Right renal pelvis (tissue), 4 donors: Measurements from ENCODE around the gene PRKD1. TPM values are rescaled to one million over a fixed set of nuclear protein-coding genes. Genes with fewer than 3 reads are reported as not detected.
"Not testable (repeated sequence)": the region's sequence is repeated elsewhere in the genome, so short reads cannot be mapped to it uniquely, and the experiment has no call there.

ENCODE experiments used
- DNase-seq, 4 donors: peaks; one replicate each; pipeline ENCODE4 v3.0.0-alpha.2; 2013; ENCODE audit warnings: low read depth in 4 of 4, low spot score in 3 of 4, missing footprints in 1 of 4
- polyA plus RNA-seq, 4 donors: library from polyadenylated mRNA; unstranded; fragments of 120-200 nt; gene quantifications; one replicate each; pipeline ENCODE4 v1.2.1, GENCODE V29; 2013; ENCODE audit not compliant: insufficient read length in 4 of 4

The PRKD1 gene
- polyA plus RNA-seq, 4 donors, result 29.6 to 33.4 (median 29.8) TPM

DNA sequence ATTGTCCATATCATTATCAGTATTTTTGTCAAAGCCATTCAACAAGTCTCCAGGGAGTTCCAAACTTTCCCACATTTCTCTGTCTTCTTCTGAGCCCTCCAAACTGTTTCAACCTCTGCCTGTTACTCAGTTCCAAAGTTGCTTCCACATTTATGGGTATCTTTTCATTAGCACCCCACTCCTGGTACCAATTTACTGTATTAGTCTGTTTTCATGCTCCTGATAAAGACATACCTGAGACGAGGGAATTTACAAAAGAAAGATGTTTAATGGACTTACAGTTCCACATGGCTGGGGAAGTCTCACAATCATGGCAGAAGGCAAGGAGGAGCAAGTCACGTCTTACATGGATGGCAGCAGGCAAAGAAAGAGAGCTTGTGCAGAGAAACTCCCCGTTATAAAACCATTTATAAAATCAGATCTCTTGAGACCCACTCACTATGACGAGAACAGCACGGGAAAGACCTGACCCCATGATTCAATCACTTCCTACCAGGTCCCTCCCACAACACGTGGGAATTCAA lies 87.2 kb downstream of the PRKD1 start:
- not testable (repeated sequence) for DNase-seq

DNA sequence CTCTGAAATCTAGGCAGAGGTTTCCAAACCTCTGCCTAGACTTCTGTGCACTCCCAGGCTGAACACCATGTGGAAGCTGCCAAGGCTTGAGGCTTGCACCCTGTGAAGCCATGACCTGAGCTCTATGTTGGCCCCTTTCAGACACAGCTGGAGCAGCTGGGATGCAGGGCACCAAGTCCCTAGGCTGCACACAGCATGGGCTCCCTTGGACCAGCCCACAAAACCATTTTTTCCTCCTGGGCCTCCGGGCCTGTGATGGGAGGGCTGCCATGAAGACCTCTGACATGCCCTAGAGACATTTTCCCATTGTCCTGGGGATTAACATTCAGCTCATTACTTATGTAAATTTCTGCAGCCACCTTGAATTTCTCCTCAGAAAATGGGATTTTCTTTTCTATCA lies 88.0 kb downstream of the PRKD1 start:
- DNase-seq, result not testable (repeated sequence)

DNA sequence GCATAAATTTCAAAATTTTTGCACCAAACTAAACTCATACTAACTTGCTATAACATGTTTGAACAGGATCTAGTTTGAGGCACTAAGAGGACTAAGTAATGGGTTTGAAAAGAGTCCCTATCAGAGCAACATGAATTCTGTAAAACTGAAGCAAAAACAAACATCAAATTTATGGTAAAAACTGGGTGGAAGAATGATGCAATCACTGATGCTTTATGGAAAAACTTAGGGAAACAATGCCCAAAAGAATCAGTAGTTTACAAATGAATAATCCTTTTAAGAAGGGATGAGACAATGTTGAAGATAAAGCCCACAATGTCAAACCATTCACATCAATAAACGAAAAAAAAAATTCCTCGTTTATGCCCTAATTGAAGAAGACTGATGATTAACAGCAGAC lies 88.9 kb downstream of the PRKD1 start:
- no peak for DNase-seq

- DNase-seq, result no peak
Measured at GRCh38 chr14:29836395-29836794, 91.3 kb downstream of the PRKD1 start.

- no peak for DNase-seq
Measured at GRCh38 chr14:29832042-29832441, 95.6 kb downstream of the PRKD1 start.

- DNase-seq, result no peak
Measured at GRCh38 chr14:29829851-29830250, 97.8 kb downstream of the PRKD1 start.

GRCh38 chr14:29823816-29824215 lies 103.8 kb downstream of the PRKD1 start:
- no peak for DNase-seq

DNA sequence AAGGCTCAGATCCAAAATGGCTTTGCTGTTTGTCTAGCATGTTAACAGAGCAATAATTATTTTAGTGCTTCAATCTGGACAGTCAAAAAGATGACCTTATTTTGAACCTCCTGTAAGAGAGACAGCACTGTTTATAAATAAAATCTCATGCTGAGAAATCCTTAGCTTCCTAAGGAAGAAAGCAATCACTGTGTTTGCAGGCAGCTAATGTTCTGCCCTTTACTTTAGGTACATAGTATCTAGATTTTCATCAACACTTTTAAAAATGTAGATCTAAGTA lies 105.3 kb downstream of the PRKD1 start:
- no peak for DNase-seq

GRCh38 chr14:29821661-29822429 lies 105.8 kb downstream of the PRKD1 start:
- DNase-seq, result no peak

- no peak for DNase-seq
Measured at GRCh38 chr14:29821242-29821641, 106.4 kb downstream of the PRKD1 start.

- DNase-seq, result no peak
Measured at GRCh38 chr14:29820785-29821184, 106.9 kb downstream of the PRKD1 start.

DNA sequence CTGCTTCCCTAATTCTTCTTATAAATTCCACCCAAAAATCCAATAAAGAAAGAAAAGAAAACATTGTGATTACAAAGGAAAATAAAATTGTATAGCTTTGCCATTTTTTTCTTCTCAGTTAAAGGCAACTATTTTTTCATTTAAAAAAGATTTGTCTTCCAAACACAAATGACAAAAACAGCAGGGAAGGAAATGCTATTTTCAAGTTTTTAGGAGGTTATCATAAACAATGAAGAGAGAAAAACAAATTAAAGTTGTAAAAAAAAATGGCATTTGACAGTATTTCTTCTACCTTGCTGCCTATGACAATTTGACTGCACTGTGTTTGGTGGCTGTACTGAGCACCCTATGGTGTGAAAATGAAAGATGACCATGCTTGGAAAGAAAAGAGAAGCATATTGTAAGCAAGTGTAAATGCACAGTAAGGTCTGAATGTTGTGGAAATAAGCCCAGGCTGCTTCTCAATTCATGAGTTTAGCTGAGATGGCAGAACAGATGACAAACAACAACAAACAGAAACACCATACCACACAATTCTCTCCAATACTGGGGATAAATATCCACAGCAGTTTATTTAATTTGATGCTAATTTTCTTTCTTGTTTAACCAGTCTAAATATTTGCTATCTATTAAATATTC lies 109.8 kb downstream of the PRKD1 start:
- no peak for DNase-seq

GRCh38 chr14:29815016-29815674 lies 112.5 kb downstream of the PRKD1 start:
- no peak for DNase-seq

DNA sequence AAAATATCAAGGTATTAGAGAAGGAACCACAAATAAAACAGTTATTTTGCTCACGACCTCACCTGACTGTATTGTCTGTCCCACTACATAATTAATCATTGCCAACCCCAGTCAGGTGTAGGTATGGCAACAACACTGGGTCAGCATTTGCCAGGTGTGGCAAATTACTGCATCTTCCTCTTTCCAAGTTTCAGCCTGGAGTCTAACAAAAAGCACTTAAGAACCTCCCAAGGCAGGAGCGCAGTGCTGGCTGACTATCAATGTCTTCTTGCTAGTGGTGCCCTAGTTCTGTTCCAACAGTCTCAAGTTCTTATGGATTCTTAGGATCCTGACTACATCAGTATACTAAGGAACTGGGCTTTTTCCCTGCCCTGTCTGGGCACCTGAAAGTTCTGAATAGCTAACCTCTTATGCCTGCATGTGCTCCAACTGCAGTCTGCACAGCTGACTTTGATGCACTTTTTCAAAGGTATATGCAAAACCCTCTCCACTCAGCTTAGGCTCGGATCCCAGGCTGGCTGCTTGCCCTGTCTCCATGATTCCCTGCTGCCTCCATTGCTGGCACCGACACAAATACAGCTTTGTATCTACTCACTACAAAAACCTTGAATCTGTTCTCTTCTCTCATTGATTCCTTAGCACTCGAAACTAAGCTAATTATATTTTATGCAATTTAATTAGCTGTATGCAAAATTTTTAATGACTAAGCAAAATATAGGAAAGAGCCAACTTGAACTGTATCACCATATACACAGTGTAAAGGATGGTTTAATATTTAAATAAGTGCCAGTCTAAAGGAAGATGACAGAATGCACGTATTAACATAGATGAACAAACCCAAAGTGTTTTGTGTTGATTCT lies 113.3 kb downstream of the PRKD1 start:
- no peak for DNase-seq

DNA sequence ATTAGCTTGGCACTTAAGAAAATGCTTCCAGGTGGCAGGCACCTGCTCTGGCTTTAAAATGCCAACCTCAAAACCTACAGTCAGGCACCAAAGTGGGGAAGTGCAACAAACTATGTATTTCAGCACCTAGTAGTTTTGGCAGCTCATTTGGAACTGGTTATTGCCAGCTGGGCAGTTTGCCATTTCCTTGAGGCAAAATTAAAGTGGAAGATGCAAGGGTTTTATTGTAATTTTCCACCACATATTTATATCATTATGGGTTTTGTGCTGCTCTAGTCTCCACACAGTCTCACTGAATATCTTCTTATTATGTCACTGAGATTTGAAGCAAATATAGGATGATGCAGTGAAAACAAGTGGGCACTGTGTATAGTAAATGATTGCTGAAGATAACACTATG lies 117.0 kb downstream of the PRKD1 start:
- DNase-seq, result no peak

GRCh38 chr14:29810064-29810463 lies 117.6 kb downstream of the PRKD1 start:
- no peak for DNase-seq

DNA sequence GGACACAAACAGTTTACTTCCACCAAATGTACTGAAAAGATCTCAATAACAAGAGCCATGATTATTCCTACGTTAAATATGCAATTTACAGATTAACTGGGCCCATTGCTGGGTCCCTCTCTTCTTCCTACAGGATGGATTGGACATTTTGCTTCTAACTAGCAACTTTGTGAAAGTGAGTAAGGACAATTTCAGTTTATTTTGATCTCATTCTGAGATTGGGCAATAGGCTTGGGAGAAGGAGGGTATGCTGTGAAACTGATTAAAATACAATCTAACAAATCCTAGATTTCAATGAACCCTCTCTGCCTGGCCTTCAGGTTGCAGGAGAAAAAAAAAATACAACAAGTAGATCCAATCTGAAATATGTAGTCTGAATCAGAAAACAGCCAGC lies 121.5 kb downstream of the PRKD1 start:
- no peak for DNase-seq

DNA sequence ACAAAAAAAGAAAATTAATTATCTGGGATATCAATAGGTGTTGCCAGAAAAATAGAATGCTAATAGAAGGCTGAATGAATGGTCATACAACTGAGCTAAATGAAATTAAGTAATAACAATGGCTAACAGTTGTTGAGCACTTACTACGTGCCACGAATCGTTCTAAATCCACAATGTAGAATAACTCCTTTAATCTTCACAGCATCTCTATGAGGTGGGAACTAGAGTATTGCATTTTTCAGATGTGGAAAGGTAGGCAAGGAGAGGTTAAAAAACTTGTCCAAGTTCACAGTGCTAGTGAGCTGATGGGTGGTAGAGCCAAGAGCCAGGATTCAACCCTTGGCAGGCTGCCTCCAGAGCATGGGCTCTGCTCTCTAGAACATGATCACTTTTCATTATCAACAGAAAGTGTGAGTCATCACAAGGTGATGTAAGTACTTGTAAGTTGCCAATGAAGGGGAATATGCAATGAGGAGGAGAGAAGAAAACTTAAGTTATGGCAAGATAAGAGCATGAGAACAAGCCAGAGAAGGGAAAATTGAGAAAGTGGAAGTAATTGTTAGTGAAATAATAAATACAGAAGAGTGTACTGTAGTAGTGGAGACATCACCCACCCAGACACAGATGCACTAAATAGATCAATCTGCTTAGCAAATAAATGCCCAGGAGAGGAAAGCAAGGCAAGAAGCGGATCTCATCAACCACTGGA lies 122.1 kb downstream of the PRKD1 start:
- no peak for DNase-seq

GRCh38 chr14:29804481-29805266 lies 123.0 kb downstream of the PRKD1 start:
- DNase-seq, result no peak
